ENCODE results near the gene COL11A2.

Gene COL11A2

GRCh38 chr6:33193619-33194018 lies 1.4 kb upstream of the COL11A2 start:
- DNase-seq = peak in 1 of 51 donors; percentile 46

DNA sequence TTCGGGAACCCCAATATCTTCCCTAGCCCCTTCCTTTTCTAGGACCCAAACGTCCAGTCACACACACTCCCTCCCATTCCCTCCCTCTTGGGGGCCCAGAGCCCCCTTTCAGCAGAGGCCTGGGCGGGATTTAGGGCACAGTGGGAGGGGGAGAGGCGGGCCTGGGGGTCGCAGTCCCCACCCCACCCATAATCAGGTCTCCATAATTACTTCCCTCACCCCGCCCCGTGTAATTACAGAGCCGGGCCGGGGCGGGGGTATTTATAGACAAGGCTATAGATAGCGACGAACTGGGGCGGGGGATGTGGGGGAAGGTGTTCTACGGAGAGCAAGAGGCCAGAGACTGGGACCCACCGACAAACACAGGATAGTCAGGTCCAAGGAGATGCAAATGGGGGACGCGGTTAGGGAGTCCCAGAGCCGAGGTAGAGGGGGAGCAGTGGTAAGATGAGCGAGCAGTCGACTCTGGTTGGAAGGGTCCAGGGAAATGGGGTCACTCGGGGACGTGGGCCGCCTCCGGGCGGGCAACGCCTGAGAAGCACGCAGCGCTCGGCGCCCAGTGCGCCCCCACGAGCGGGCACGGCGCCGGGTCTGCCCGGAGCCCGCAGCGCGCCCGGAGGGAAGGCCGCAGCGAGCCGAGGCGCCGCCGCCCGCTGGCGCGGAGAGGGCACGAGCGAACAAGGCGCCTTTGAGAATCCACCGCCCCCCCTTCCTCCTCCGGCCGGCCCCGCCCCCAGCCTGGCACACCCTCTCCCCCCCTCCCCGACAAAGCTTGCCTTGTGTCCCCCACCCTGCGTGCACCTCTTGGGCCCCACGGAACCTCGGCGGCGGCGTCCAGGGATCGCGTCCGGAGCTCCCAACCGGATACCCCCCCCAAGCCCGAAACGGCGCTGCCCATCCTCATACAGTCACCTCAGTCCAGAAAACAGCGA lies 670 bp upstream of the COL11A2 start:
- peak in 49 of 51 donors; percentile 13 to 87 (median 66) for DNase-seq

- peak in 1 of 51 donors; percentile 11 for DNase-seq
Measured at GRCh38 chr6:33191383-33192104, 723 bp downstream of the COL11A2 start.

DNA sequence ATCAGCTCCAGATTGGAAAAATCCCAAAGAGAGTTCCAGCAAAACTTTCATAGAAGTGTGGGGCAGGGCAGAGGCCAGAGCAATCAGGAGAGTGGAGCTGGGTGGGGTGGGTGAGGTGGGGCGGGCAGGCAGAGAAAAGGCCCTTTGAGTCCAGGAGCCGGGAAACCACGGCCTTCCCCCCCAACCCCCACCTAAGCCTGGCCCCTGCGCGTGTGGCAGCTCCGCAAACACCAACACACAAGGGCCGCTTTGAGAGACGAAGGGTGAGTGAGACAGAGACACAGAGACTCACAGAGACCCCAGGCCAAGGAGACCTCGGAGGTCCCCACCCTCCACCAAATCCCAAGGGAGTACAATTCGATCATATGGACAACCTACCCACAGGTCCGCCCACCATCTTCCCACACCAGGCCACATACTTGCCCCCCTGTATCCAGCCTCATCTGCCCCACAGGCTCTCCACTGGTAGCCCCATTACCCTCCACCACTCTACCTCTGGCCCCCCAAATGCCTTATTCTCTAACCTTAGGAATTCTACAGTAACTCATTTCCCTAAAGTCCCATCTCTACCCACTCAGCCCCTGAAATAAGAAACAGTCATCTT lies 1.7 kb downstream of the COL11A2 start:
- DNase-seq = peak in 4 of 51 donors; percentile 9 to 20 (median 16)

DNA sequence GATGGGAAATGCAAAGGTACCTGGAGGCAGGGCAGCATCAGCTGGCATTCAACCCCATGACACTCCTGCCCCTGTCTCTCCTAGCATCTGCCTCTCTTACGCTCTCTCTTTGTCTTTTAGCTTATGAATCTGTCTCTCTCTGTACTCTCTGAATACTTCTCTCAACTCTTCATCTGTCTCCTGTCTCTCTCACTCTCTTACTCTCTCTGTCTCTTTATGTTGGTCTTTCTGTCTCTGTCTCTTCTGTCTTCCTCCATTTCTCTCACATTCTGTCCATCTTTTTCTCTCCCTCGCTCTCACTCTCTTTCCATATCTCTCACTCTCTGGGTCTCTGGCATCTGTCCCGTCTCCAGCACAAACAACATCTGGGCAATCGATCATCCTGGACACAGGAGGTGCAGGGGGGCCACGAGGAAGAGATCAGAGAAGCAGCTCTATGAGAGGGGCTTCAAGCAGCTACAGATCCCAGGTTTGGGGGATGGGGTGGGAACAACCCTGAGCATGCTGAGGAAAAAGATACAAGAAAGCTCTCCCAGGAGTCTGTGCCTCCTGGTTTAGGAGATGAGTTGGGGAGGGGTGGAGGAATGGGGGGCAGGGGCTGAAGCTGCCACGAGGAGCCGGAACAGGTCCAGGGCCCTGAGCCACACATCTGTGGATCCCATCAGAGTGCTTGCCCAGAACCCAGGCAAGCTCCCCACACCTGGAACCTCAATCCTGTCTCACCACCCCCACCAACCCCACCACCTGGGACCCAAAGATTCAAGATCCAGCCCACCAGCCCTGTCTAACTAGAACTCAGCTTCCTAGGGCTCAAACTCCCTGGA lies 2.4 kb downstream of the COL11A2 start:
- DNase-seq = no peak

GRCh38 chr6:33189164-33189563 lies 3.1 kb downstream of the COL11A2 start:
- no peak for DNase-seq

DNA sequence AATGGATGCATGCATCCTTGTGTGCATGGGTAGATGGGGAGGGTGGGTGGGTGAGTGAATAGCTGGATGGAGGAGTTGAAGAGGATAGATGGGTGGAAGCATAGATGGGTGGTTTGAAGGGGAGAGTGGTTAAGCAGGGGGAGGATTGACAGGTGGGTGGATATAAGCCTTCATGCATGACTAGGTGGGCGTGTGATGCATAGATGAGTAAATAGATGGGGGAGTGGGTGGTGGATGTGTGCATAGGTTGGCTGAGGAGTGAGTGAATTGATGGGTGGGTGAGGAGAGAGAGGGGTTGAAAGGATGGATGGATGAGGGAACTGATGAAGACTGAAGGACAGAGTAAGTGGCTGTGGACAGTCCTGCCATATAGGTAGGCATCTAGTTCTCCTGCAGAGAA lies 4.5 kb downstream of the COL11A2 start:
- no peak for DNase-seq

GRCh38 chr6:33185654-33186187 lies 6.5 kb downstream of the COL11A2 start:
- DNase-seq = no peak

DNA sequence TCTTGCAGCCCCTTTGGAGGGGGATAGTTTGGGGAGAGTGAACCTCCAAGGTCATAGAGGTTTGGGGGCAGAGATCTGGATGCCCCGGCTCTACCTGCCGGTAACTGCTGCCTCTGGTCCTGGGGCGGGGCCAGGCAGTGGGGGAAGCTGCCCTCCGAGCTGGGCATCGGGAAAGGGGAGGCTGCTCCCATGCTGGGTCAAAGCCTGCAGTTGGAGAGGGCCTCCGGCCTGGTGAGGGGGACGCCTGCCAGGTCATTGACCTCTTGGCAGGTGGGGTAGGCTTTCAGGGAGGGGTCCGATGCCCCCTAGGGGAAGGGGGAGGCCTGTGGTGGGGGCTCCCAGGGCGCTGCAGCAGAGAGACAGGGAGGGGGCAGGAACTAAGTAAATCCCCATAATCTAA lies 7.1 kb downstream of the COL11A2 start:
- no peak for DNase-seq

DNA sequence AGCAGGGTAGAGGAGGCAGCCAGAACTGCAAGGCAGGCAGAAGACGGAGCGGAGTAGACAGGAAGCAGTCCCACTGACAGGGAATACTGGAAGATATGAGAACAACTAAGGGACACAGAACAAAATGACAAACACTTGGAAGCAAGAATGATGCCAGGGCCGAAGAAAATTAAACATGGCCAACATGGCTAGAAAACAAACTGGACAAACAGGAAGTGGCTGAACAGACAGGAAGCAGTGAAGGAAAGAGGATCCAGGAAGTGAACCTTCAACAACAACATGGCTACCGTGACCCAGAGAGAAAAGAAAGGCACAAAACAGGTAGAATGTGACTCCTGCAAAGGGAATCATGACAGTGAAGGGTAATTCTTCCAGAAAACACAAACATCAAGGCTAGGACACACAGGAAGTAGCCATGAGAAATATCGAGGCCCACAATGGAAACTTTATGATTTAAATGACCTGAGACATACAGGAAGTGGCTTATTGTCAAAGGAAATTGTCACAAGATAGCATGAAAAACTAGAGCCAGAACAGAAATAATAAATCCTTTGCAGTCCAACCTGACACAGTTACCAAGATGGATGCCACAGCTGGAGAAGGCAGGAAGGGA lies 9.1 kb downstream of the COL11A2 start:
- no peak for DNase-seq

DNA sequence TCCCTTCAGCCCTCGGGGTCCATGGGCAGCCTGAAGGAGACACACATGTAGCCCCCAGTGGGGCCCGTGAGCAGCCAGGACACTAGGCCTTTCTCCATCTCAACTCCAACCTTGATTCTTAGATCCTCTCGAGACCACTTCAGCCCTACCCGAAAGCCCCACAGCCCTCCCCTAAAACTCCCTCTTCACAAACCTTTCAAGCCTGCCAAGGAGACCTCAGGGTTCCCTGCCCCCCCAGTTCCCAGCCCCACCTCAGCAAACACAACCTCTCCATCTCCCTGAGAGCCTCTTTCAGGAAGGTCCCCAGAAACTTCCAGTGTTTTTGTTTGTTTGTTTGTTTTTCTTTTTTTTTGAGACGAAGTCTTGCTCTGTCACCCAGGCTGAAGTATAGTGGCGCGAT lies 11.1 kb downstream of the COL11A2 start:
- no peak for DNase-seq

DNA sequence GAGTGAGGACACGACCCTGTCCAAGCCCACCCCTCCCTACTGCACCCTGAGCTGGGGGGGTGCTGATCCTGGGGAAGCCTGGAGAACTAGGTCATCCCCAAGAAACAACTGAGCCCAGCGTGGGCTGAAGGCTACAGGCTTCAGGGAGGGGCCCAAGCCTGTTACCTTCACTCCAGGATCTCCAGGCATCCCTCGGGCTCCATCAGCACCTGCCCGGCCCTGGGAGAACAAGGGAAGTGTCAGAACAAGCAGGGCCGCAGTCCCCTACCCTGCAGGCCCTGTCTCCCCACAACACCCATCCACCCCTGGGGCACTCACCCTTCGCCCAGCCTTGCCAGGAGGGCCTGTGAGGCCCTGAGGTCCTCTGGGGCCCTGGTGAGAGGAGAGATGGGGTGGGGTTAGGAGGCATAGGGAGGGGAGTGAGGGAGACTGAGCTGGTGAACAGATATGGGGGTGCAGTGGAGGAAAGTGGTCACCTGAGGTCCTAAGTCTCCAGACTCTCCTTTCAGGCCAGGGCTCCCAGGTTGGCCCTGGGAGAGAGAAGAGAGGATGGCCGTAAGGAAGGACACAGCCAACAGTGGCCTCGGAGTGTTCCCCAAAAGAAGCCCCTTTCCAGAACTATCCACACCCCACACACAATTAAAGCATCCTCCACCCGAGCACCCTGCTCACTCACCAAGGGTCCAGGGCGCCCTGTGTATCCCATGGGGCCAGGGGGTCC lies 13.4 kb downstream of the COL11A2 start:
- no peak for DNase-seq

- DNase-seq = no peak
Measured at GRCh38 chr6:33177552-33178446, 14.5 kb downstream of the COL11A2 start.

- no peak for DNase-seq
Measured at GRCh38 chr6:33176906-33177305, 15.4 kb downstream of the COL11A2 start.

GRCh38 chr6:33175436-33176069 lies 16.7 kb downstream of the COL11A2 start:
- DNase-seq = no peak

GRCh38 chr6:33174784-33175183 lies 17.5 kb downstream of the COL11A2 start:
- no peak for DNase-seq

- no peak for DNase-seq
Measured at GRCh38 chr6:33173535-33174180, 18.6 kb downstream of the COL11A2 start.

Measured in hypothalamus (tissue), 51 donors.